HCT116 (cell line): ENCODE measurements around the gene NUP54. TPM values are rescaled to one million over a fixed set of nuclear protein-coding genes. Genes with fewer than 3 reads are reported as not detected.

Experiments
- ATAC-seq: fragments of 200-7000 bp; cut with Tn5 transposase; 2 replicates; pipeline ENCODE4 v1.9.1; 2020; ENCODE audit warnings: mild to moderate bottlenecking, moderate library complexity
- BruUV-seq: library from RNA; stranded (reverse); fragments of 400-500 nt; replicated peaks from 2 replicates; lab custom pipeline; 2021; lab: Mats Ljungman, UMichigan
- CTCF ChIA-PET: fragments of 300-600 bp; sonication (Branson Sonifier 250); formaldehyde crosslinking; loops from one replicate; lab custom pipeline; 2021; ENCODE audit warnings: antibody characterized with exemption; lab: Charles Lee
- POLR2A ChIA-PET: fragments of 300-600, 350-600 bp; sonication (Branson Sonifier 250); formaldehyde crosslinking; loops from one replicate; lab custom pipeline; 2021; ENCODE audit warnings: antibody characterized with exemption; lab: Charles Lee
- RAD21 ChIA-PET, 2 experiments: fragments of 300-600 bp; sonication (Branson Sonifier 250); formaldehyde crosslinking; loops; one replicate each; lab custom pipeline; 2023; ENCODE audit warnings: low total read pairs in 2 of 2; ENCODE audit not compliant: uncharacterized antibody in 2 of 2, unreplicated experiment in 2 of 2, low non-redundant PET in 1 of 2; lab: Charles Lee
- DNase-seq: peaks from one replicate; pipeline ENCODE4 v3.0.0-alpha.2; 2010; ENCODE audit warnings: low read depth, low spot score
- H2AFZ ChIP-seq: fragments of 200-600 bp; shearing (Covaris generic), sonication (generic); 2 replicates; pipeline ENCODE4 v1.6.1; 2017; ENCODE audit warnings: low read depth, mixed run types, mixed read lengths, antibody characterized with exemption, low read length; ENCODE audit not compliant: poor library complexity, severe bottlenecking
- H3K27ac ChIP-seq: 2 replicates; pipeline ENCODE4 v1.5.1; 2012; ENCODE audit warnings: low read depth, low read length
- H3K27me3 ChIP-seq: fragments of 200-600 bp; sonication (generic); 2 replicates; pipeline ENCODE4 v1.6.1; 2016; ENCODE audit warnings: mixed run types, low read length, mixed read lengths; ENCODE audit not compliant: insufficient read depth
- H3K36me3 ChIP-seq, 2 experiments: fragments of 200-500 bp in 1 of 2; fragments of 200-600 bp in 1 of 2; sonication (Bioruptor generic) in 1 of 2; sonication (generic) in 1 of 2; 2 replicates each; pipeline versions ENCODE4 v1.5.1 to v1.6.1; 2014 to 2016; ENCODE audit warnings: low read length in 2 of 2, inconsistent platforms in 1 of 2, mixed read lengths in 1 of 2, mixed run types in 1 of 2; ENCODE audit not compliant: insufficient read depth in 2 of 2, control insufficient read depth in 1 of 2
- H3K4me1 ChIP-seq, 2 experiments: fragments of 200-600 bp in 1 of 2; sonication (generic) in 1 of 2; 2 replicates each; pipeline versions ENCODE4 v1.5.1 to v1.6.1; 2012 to 2017; ENCODE audit warnings: low read length in 2 of 2, inconsistent platforms in 1 of 2, mild to moderate bottlenecking in 1 of 2, mixed read lengths in 1 of 2, mixed run types in 1 of 2, moderate library complexity in 1 of 2; ENCODE audit not compliant: insufficient read depth in 2 of 2, control insufficient read depth in 1 of 2
- H3K4me2 ChIP-seq: fragments of 200-600 bp; sonication (generic); 2 replicates; pipeline ENCODE4 v1.6.1; 2017; ENCODE audit warnings: mixed run types, low read length, mixed read lengths
- H3K4me3 ChIP-seq, 2 experiments: fragments of 200-600 bp in 1 of 2; sonication (generic) in 1 of 2; replicated peaks in 1 of 2; 2 replicates each; pipeline ENCODE4 v1.5.1; 2011 to 2016; ENCODE audit warnings: low read length in 2 of 2, control low read depth in 1 of 2, low read depth in 1 of 2, mild to moderate bottlenecking in 1 of 2, mixed read lengths in 1 of 2, mixed run types in 1 of 2
- H3K79me2 ChIP-seq: fragments of 200-600 bp; sonication (generic); 2 replicates; pipeline ENCODE4 v1.6.1; 2017; ENCODE audit warnings: mild to moderate bottlenecking, mixed run types, low read length, moderate library complexity, mixed read lengths; ENCODE audit not compliant: insufficient read depth
- H3K9ac ChIP-seq: fragments of 200-600 bp; sonication (generic); 2 replicates; pipeline ENCODE4 v1.6.1; 2016; ENCODE audit warnings: low read length, mixed read lengths
- H3K9me2 ChIP-seq: fragments of 200-600 bp; sonication (generic), shearing (Covaris generic); 2 replicates; pipeline ENCODE4 v1.6.1; 2017; ENCODE audit warnings: mixed run types, mild to moderate bottlenecking, moderate library complexity; ENCODE audit not compliant: insufficient read depth
- H3K9me3 ChIP-seq, 2 experiments: fragments of 200-500 bp in 1 of 2; fragments of 200-600 bp in 1 of 2; sonication (Bioruptor generic) in 1 of 2; sonication (generic) in 1 of 2; 2 replicates each; pipeline ENCODE4 v1.6.1; 2014 to 2017; ENCODE audit warnings: low read length in 2 of 2, mixed read lengths in 2 of 2, inconsistent platforms in 1 of 2, low read depth in 1 of 2, mild to moderate bottlenecking in 1 of 2, mixed run types in 1 of 2, moderate library complexity in 1 of 2; ENCODE audit not compliant: control insufficient read depth in 1 of 2, insufficient read depth in 1 of 2
- H4K20me1 ChIP-seq: fragments of 200-600 bp; sonication (generic), shearing (Covaris generic); 2 replicates; pipeline ENCODE4 v1.6.1; 2017; ENCODE audit warnings: mixed run types, mild to moderate bottlenecking, moderate library complexity; ENCODE audit not compliant: insufficient read depth
- ATF3 ChIP-seq: IDR thresholded peaks from 2 replicates; pipeline ENCODE4 v1.6.1; 2012
- CEBPB ChIP-seq: IDR thresholded peaks from 2 replicates; pipeline ENCODE4 v1.6.1; 2012; ENCODE audit warnings: low read depth
- CTCF ChIP-seq, 3 experiments: fragments of 200-600 bp in 1 of 3; sonication (generic) in 1 of 3; IDR thresholded peaks in 2 of 3; conservative IDR thresholded peaks in 1 of 3; 2 replicates each; pipeline ENCODE4 v1.5.1; 2012 to 2017; ENCODE audit warnings: low read depth in 2 of 3, low read length in 2 of 3, antibody characterized with exemption in 1 of 3, borderline replicate concordance in 1 of 3, control low read depth in 1 of 3, mild to moderate bottlenecking in 1 of 3, mixed read lengths in 1 of 3, mixed run types in 1 of 3, moderate library complexity in 1 of 3; ENCODE audit not compliant: insufficient read depth in 1 of 3
- EGR1 ChIP-seq: IDR thresholded peaks from 2 replicates; pipeline ENCODE4 v1.6.1; 2012; ENCODE audit warnings: low read depth
- ELF1 ChIP-seq: IDR thresholded peaks from 2 replicates; pipeline ENCODE4 v1.6.1; 2012; ENCODE audit warnings: low read depth, borderline replicate concordance
- EZH2 ChIP-seq: fragments of 200-600 bp; sonication (generic); IDR thresholded peaks from 2 replicates; pipeline ENCODE4 v1.6.1; 2017; ENCODE audit warnings: antibody characterized with exemption, mixed run types
- FOSL1 ChIP-seq: IDR thresholded peaks from 2 replicates; pipeline ENCODE4 v1.6.1; 2012; ENCODE audit warnings: low read depth
- JUND ChIP-seq: IDR thresholded peaks from 2 replicates; pipeline ENCODE4 v1.6.1; 2012
- POLR2AphosphoS5 ChIP-seq: IDR thresholded peaks from 2 replicates; pipeline ENCODE4 v1.6.1; 2011; ENCODE audit warnings: mild to moderate bottlenecking, low read depth, low read length, moderate library complexity
- RAD21 ChIP-seq: IDR thresholded peaks from 2 replicates; pipeline ENCODE4 v1.6.1; 2012; ENCODE audit warnings: low read depth, mild to moderate bottlenecking
- REST ChIP-seq: IDR thresholded peaks from 2 replicates; pipeline ENCODE4 v1.6.1; 2012; ENCODE audit warnings: low read depth
- SIN3A ChIP-seq: IDR thresholded peaks from 2 replicates; pipeline ENCODE4 v1.6.1; 2012; ENCODE audit warnings: low read depth
- SRF ChIP-seq: IDR thresholded peaks from 2 replicates; pipeline ENCODE4 v1.6.1; 2012; ENCODE audit warnings: low read depth
- TCF7L2 ChIP-seq: IDR thresholded peaks from 2 replicates; pipeline ENCODE4 v1.7.0; 2011; ENCODE audit warnings: borderline replicate concordance, inconsistent platforms; ENCODE audit not compliant: insufficient read depth, insufficient read length; ENCODE audit errors: extremely low read depth
- YY1 ChIP-seq: IDR thresholded peaks from 2 replicates; pipeline ENCODE4 v1.6.1; 2011; ENCODE audit warnings: low read length, low read depth, moderate library complexity, mild to moderate bottlenecking; ENCODE audit not compliant: insufficient replicate concordance; ENCODE audit errors: extremely low read depth
- ZBTB33 ChIP-seq: IDR thresholded peaks from 2 replicates; pipeline ENCODE4 v1.6.1; 2011; ENCODE audit warnings: mild to moderate bottlenecking, low read length, moderate library complexity; ENCODE audit not compliant: insufficient replicate concordance; ENCODE audit errors: extremely low read depth
- ZFX ChIP-seq: fragments of 450-650 bp; IDR thresholded peaks from 2 replicates; pipeline ENCODE4 v1.6.1; 2017
- ZNF274 ChIP-seq: fragments of 200-500 bp; sonication (Bioruptor generic); IDR thresholded peaks from 2 replicates; pipeline ENCODE4 v1.6.1; 2014; ENCODE audit warnings: mild to moderate bottlenecking, low read depth, low read length, inconsistent platforms
- intact Hi-C: fragments of 100-400 bp; cut with micrococcal nuclease; formaldehyde crosslinking; loops from 2 replicates; pipeline ENCODE4 v1.10.0; 2022
- total RNA-seq: library from RNA; stranded (reverse); gene quantifications from one replicate; pipeline ENCODE4 v1.2.1, GENCODE V29; 2021; ENCODE audit not compliant: unreplicated experiment

NUP54 gene
- total RNA-seq, 1 experiment from 2014 or later = 53.9 TPM

GRCh38 chr4:76188557-76188956 lies 40.4 kb upstream of the NUP54 start:
- Histone ChIP-seq H3K4me1 (no peaks in the 10 kb centered on the region), H3K9ac (no peak overlapping the region), H3K27me3 (no peaks in the 10 kb centered on the region), H4K20me1 (no peaks in the 10 kb centered on the region), H3K9me2 (no peaks in the 10 kb centered on the region), H3K4me3 (no peak overlapping the region), H3K27ac (no peak overlapping the region), H3K9me3 (no peaks in the 10 kb centered on the region), H3K36me3 (peaks cover 0 to under 1% of the 10 kb centered on the region in 2 experiments; a peak in 1 of 4 replicates), H3K79me2 (no peaks in the 10 kb centered on the region), H3K4me2 (no peak overlapping the region), H2AFZ (no peak overlapping the region)
- ATAC-seq (no peak), DNase-seq (no peak)
- RAD21 ChIA-PET = no interaction called here
- CTCF ChIA-PET = interaction anchor here (2.3 kb wide), 1 partner anchor 9 kb away, joined by 10 read pairs; no protein-coding TSS in a partner anchor
- intact Hi-C loops = no loop called here
- BruUV-seq = no TSS peak
- POLR2A ChIA-PET = no interaction called here
- TF ChIP-seq SRF (no peak), SIN3A (no peak), ELF1 (no peak), ZBTB33 (no peak), JUND (no peak), ZFX (no peak), CEBPB (no peak), TCF7L2 (no peak), YY1 (no peak), POLR2AphosphoS5 (no peak), ZNF274 (no peak), RAD21 (no peak), FOSL1 (no peak), EZH2 (no peak), REST (no peak), CTCF (IDR thresholded peaks at IDR 0.05 in 2 of 3, conservative IDR thresholded peaks at IDR 0.05 in 1 of 3; ENCODE audit: borderline replicate concordance in 1 of 3, insufficient read depth in 1 of 3, low read depth in 2 of 3, low read length in 2 of 3) (no peak), EGR1 (no peak), ATF3 (no peak)
